GM18520 (cell line): ENCODE results near the gene NCOA7.
"Not testable (repeated sequence)": the region's sequence is repeated elsewhere in the genome, so short reads cannot be mapped to it uniquely, and the experiment has no call there.

ENCODE experiments used
- ATAC-seq: cut with Tn5 transposase; IDR thresholded peaks from one replicate; pipeline ENCODE4 v1.9.1; 2021; ENCODE audit not compliant: unreplicated experiment

Gene NCOA7

DNA sequence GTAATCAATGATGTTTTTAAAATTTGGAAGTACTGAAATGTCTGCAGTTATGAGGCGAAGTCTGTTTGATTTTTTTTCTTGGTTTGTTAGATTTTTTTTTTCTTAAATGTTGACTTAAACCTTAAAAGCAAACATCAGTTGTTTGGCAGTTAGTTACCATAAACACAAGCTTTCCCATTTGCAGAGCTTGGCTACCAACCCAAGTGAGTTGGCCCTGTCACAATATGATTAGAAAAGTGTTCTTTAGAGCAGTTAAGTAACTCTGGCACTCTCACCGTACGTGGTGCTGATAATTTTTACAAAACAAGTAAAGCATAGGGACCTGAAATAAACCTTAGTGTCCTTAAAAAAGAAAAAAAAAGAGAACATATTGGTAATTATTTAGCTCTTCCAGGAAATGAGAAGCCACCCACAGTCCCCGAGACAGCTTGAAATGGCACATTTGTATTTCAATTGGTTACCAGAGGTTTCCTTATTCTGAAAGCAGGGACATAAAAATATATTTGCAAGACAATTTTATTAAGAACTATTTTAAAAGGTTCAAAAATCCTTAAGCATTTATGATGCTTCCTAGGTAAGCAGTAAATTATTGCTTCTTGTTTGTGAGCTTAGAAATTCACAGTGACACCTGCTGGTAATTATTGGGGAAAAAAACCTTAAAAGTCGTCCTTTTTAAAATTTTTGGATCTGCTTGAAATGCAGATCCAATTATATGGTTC, 37.4 kb upstream of the NCOA7 start:
- no peak for ATAC-seq

DNA sequence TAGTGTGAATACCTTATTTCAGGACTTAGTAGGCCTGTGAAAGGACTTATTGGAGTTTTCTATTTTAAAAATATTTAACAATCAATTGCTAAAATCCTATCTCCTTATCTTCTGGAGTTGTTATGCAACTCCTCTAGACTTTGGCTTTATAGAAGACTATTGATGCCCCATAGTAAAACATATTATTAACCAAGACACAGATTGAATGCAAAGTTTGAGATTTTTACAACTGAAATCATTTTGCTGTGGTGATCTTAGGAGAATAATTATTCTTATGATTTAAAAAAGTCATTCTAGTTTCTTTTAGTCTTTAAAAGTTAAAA, 36.9 kb upstream of the NCOA7 start:
- ATAC-seq: no peak

DNA sequence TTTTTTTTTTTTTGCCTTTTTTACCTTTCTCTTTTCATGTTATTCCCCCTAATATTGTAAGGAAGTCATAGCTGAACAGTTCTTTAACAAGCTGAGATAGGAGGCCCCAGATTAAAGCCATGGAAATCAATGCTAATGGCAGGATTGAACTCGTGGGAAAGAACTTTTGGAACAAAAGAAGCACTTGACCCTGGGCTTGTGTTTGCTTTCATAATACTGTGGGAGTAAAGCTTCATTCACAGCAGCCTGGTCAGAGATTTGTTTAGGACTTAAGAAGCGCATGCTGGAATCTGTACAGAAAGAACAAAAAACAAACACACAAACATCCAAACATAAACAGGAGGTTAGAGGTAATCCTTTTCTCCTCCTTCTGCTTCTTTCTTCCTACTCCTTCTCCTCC, 36.2 kb upstream of the NCOA7 start:
- ATAC-seq: no peak

DNA sequence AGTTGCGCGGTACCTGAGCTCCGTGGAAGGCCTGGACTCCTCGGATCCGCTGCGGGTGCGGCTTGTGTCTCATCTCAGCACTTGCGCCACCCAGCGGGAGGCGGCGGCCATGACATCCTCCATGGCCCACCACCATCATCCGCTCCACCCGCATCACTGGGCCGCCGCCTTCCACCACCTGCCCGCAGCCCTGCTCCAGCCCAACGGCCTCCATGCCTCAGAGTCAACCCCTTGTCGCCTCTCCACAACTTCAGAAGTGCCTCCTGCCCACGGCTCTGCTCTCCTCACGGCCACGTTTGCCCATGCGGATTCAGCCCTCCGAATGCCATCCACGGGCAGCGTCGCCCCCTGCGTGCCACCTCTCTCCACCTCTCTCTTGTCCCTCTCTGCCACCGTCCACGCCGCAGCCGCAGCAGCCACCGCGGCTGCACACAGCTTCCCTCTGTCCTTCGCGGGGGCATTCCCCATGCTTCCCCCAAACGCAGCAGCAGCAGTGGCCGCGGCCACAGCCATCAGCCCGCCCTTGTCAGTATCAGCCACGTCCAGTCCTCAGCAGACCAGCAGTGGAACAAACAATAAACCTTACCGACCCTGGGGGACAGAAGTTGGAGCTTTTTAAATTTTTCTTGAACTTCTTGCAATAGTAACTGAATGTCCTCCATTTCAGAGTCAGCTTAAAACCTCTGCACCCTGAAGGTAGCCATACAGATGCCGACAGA, 31.4 kb upstream of the NCOA7 start:
- ATAC-seq: no peak

DNA sequence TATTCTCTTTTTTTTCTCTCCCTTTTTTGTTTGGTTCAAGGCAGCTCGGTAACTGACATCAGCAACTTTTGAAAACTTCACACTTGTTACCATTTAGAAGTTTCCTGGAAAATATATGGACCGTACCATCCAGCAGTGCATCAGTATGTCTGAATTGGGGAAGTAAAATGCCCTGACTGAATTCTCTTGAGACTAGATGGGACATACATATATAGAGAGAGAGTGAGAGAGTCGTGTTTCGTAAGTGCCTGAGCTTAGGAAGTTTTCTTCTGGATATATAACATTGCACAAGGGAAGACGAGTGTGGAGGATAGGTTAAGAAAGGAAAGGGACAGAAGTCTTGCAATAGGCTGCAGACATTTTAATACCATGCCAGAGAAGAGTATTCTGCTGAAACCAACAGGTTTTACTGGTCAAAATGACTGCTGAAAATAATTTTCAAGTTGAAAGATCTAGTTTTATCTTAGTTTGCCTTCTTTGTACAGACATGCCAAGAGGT, 30.8 kb upstream of the NCOA7 start:
- ATAC-seq: no peak

GRCh38 chr6:125764121-125764671, 26.6 kb upstream of the NCOA7 start:
- no peak for ATAC-seq

GRCh38 chr6:125765944-125766343, 24.8 kb upstream of the NCOA7 start:
- no peak for ATAC-seq

GRCh38 chr6:125766641-125767040, 24.1 kb upstream of the NCOA7 start:
- no peak for ATAC-seq

DNA sequence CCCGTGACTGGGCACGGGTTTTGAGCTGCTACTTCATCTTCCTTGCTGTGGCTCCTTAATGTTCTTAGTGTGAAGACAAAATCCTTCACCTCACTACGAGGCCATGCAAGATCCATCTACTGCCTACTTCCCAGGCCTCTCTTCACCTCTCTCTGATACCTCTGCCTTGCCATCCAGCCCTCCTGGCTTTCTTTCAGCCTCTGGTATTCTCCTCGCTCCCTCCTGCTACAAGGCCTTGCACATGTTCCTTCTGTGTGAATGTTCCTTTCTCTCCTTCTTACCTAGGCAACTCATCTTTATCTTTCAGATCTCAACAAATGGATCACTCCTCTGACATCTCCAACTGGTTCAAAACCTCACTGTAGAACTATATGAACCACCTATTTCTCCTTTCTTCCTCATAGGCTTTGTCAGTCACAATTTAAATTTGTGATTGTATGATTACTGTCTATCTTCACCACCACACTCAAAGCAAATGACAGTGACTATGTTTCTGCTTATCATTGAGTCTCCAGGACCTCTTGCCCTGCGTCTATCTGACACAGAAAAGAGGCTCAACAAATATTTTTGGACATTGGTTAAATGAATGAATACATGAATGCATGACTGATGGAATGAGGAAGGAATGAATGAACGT, 21.5 kb upstream of the NCOA7 start:
- no peak for ATAC-seq

GRCh38 chr6:125773387-125774341, 17.1 kb upstream of the NCOA7 start:
- ATAC-seq: no peak

GRCh38 chr6:125776107-125776826, 14.5 kb upstream of the NCOA7 start:
- not testable (repeated sequence) for ATAC-seq

GRCh38 chr6:125779924-125780539, 10.7 kb upstream of the NCOA7 start:
- ATAC-seq: peak; percentile 85

DNA sequence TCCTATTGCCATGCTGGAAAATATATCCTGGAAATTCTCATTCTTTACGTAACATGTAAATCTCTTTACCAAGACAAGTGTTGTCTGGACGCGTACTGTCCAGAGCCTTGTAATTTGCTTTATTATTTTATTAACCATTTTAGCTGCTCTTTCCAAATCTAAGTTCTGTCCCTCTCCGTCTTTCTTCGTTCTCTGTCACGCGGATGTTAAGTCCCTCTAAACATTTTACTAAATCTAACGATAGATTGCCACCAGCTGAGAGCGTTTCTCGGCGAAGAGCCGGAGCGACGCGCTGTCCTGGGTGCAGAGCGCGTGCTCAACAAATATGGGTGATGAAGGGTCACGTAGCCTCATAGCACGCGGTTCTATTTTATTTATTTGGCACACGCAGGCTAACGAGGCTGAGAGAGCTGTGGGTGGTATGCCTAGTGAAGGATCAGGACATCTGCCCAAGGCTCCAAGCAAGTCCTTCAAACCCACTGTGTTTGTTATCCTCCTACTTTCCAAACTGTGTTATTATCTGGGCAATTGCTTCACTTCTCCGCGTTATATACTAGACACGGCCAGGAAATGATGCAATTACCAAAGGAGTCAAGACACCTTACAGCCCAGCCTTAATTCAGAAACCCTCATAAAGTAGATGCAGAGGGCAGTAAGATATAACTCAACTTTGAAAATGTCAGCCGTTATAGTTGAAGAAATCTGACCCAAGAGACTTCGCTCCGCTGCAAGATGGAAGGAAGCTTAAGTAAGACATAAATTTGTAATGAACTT, 10.0 kb upstream of the NCOA7 start:
- ATAC-seq: peak; percentile 39

- peak; percentile 20 for ATAC-seq
Observed at GRCh38 chr6:125781314-125781868, 9.4 kb upstream of the NCOA7 start.

- no peak for ATAC-seq
Observed at GRCh38 chr6:125784365-125784764, 6.4 kb upstream of the NCOA7 start.

GRCh38 chr6:125787791-125788190, 3.0 kb upstream of the NCOA7 start:
- ATAC-seq: no peak

GRCh38 chr6:125789167-125789566, 1.6 kb upstream of the NCOA7 start:
- ATAC-seq: no peak

GRCh38 chr6:125789576-125790357, 993 bp upstream of the NCOA7 start:
- no peak for ATAC-seq
